Common myeloid progenitor, CD34-positive (primary cell): ENCODE results near the gene PLTP.

Experiments used
- CTCF ChIA-PET: fragments of 350-600 bp; sonication (Branson Sonifier 250); formaldehyde crosslinking; loops from one replicate; lab custom pipeline; 2021; ENCODE audit warnings: antibody characterized with exemption; lab: Charles Lee
- POLR2A ChIA-PET: fragments of 350-600 bp; sonication (Branson Sonifier 250); formaldehyde crosslinking; loops from one replicate; lab custom pipeline; 2021; ENCODE audit warnings: antibody characterized with exemption; lab: Charles Lee
- DNase-seq, 3 donors: peaks; one replicate each; pipeline versions ENCODE4 v3.0.0 to v3.0.0-alpha.2; 2013
- H3K27ac ChIP-seq, 2 experiments: 1 replicate in 1 of 2; 2 replicates in 1 of 2; pipeline ENCODE4 v1.7.0; 2013; ENCODE audit warnings: inconsistent platforms in 2 of 2, low read length in 2 of 2, mild to moderate bottlenecking in 2 of 2, low read depth in 1 of 2, moderate library complexity in 1 of 2; ENCODE audit not compliant: severe bottlenecking in 2 of 2, insufficient read depth in 1 of 2, poor library complexity in 1 of 2
- H3K27me3 ChIP-seq, 5 experiments: replicated peaks in 2 of 5; 1 replicate in 3 of 5; 2 replicates in 2 of 5; pipeline versions ENCODE4 v1.6.1 to v1.7.0; 2013; ENCODE audit warnings: low read length in 4 of 5, mild to moderate bottlenecking in 2 of 5, moderate library complexity in 2 of 5, inconsistent platforms in 1 of 5; ENCODE audit not compliant: insufficient read depth in 5 of 5, control insufficient read depth in 4 of 5
- H3K36me3 ChIP-seq, 4 experiments: 1 replicate in 2 of 4; 2 replicates in 2 of 4; pipeline versions ENCODE4 v1.6.1 to v1.7.0; 2013; ENCODE audit warnings: low read length in 3 of 4, control low read depth in 1 of 4, mild to moderate bottlenecking in 1 of 4; ENCODE audit not compliant: control insufficient read depth in 4 of 4, insufficient read depth in 4 of 4
- H3K4me1 ChIP-seq, 4 experiments: 1 replicate in 3 of 4; 2 replicates in 1 of 4; pipeline versions ENCODE4 v1.6.1 to v1.7.1; 2013; ENCODE audit warnings: low read length in 3 of 4, mild to moderate bottlenecking in 3 of 4, control low read depth in 1 of 4, inconsistent platforms in 1 of 4, moderate library complexity in 1 of 4; ENCODE audit not compliant: control insufficient read depth in 4 of 4, insufficient read depth in 4 of 4; ENCODE audit errors: control extremely low read depth in 1 of 4
- H3K4me3 ChIP-seq, 7 experiments: 1 replicate in 4 of 7; 2 replicates in 3 of 7; pipeline versions ENCODE4 v1.5.1 to v1.7.0; 2013; ENCODE audit warnings: mild to moderate bottlenecking in 7 of 7, low read length in 6 of 7, moderate library complexity in 6 of 7, inconsistent platforms in 2 of 7, low read depth in 2 of 7, control low read depth in 1 of 7; ENCODE audit not compliant: insufficient read depth in 4 of 7, control insufficient read depth in 1 of 7; ENCODE audit errors: extremely low read depth in 1 of 7
- H3K9me3 ChIP-seq, 5 experiments: 1 replicate in 4 of 5; 2 replicates in 1 of 5; pipeline versions ENCODE4 v1.6.1 to v1.7.1; 2013; ENCODE audit warnings: low read length in 4 of 5, mild to moderate bottlenecking in 2 of 5, inconsistent platforms in 1 of 5, low read depth in 1 of 5, moderate library complexity in 1 of 5; ENCODE audit not compliant: control insufficient read depth in 4 of 5, insufficient read depth in 2 of 5; ENCODE audit errors: control extremely low read depth in 1 of 5
- WGBS: methylation state at CpG from one replicate; pipeline ENCODE4 v1.1.5; 2013; ENCODE audit not compliant: insufficient coverage; 5-methylcytosine and 5-hydroxymethylcytosine counted together

The PLTP gene

GRCh38 chr20:45873409-45874103 is 38.4 kb downstream of the PLTP start:
- CTCF ChIA-PET, result interaction anchor here (0.9 to 1.4 kb wide), 2 partner anchors 9 to 17 kb away, joined by 4 read pairs; partner anchors contain the start of gene NEURL2
- POLR2A ChIA-PET, result no interaction called here
- no peak for DNase-seq
- WGBS, result 100% methylated on average over 1 of the region's 1 CpG
- Histone ChIP-seq H3K27ac (no peak overlapping the region), H3K4me1 (no peaks in the 10 kb centered on the region), H3K27me3 (no peaks in the 10 kb centered on the region), H3K9me3 (no peaks in the 10 kb centered on the region), H3K4me3 (no peak overlapping the region), H3K36me3 (peaks cover 2 to 24% (median 18%) of the 10 kb centered on the region in 4 experiments)

- H3K27me3 ChIP-seq, result no peaks in the 10 kb centered on the region
- POLR2A ChIA-PET, result interaction anchor here (0.5 kb wide), 1 partner anchor 21 kb away, joined by 3 read pairs; no protein-coding TSS in a partner anchor
- no peak overlapping the region for H3K4me3 ChIP-seq
- CTCF ChIA-PET, result interaction anchor here (0.6 to 1.2 kb wide), 3 partner anchors 17 to 142 kb away, joined by 3 read pairs; no protein-coding TSS in a partner anchor
- no peak for DNase-seq
- H3K36me3 ChIP-seq, result peaks cover 2 to 17% (median 11%) of the 10 kb centered on the region in 4 experiments
- H3K9me3 ChIP-seq, result no peaks in the 10 kb centered on the region
- no peak overlapping the region for H3K27ac ChIP-seq
- no peaks in the 10 kb centered on the region for H3K4me1 ChIP-seq
- WGBS, result 100% methylated on average over 3 of the region's 4 CpGs
These were observed 39.3 kb downstream of the PLTP start for GRCh38 chr20:45872626-45873025.

GRCh38 chr20:45867819-45868176 is 44.2 kb downstream of the PLTP start:
- Histone ChIP-seq H3K36me3 (peaks cover 0 to 5% (median 2%) of the 10 kb centered on the region in 4 experiments), H3K9me3 (no peaks in the 10 kb centered on the region), H3K27me3 (no peaks in the 10 kb centered on the region), H3K4me1 (no peaks in the 10 kb centered on the region), H3K4me3 (no peak overlapping the region), H3K27ac (no peak overlapping the region)
- CTCF ChIA-PET, result interaction anchor here (0.6 to 1.3 kb wide), 3 partner anchors 10 to 1687 kb away, joined by 3 to 4 read pairs (median 4); no protein-coding TSS in a partner anchor
- no peak for DNase-seq
- POLR2A ChIA-PET, result no interaction called here

GRCh38 chr20:45867136-45867818 is 44.7 kb downstream of the PLTP start:
- H3K4me1 ChIP-seq, result no peaks in the 10 kb centered on the region
- no peaks in the 10 kb centered on the region for H3K27me3 ChIP-seq
- H3K4me3 ChIP-seq, result no peak overlapping the region
- DNase-seq, result no peak
- POLR2A ChIA-PET, result no interaction called here
- peaks cover 0 to 2% (median 0%) of the 10 kb centered on the region in 4 experiments for H3K36me3 ChIP-seq
- H3K27ac ChIP-seq, result no peak overlapping the region
- CTCF ChIA-PET, result no interaction called here
- 100% methylated on average over 3 of the region's 6 CpGs for WGBS
- no peaks in the 10 kb centered on the region for H3K9me3 ChIP-seq

- Histone ChIP-seq H3K36me3 (peaks cover 0 to 2% (median 0%) of the 10 kb centered on the region in 4 experiments), H3K27ac (no peak overlapping the region), H3K27me3 (no peaks in the 10 kb centered on the region), H3K4me3 (no peak overlapping the region), H3K4me1 (no peaks in the 10 kb centered on the region), H3K9me3 (no peaks in the 10 kb centered on the region)
- DNase-seq, result no peak
- POLR2A ChIA-PET, result interaction anchor here (1.0 kb wide), 1 partner anchor 16 kb away, joined by 3 read pairs; no protein-coding TSS in a partner anchor
- 95% methylated on average over 4 of the region's 5 CpGs for whole genome bisulfite sequencing
- CTCF ChIA-PET, result interaction anchor here (1.3 kb wide), 1 partner anchor 11 kb away, joined by 5 read pairs; no protein-coding TSS in a partner anchor
These were observed 45.5 kb downstream of the PLTP start for GRCh38 chr20:45866454-45866853.

- ChIA-PET POLR2A (no interaction called here), CTCF (interaction anchor here (1.0 to 1.8 kb wide), 5 partner anchors 12 to 70 kb away, joined by 3 to 5 read pairs (median 3); partner anchors contain the start of gene ZSWIM1)
- Histone ChIP-seq H3K36me3 (no peaks in the 10 kb centered on the region), H3K27me3 (no peaks in the 10 kb centered on the region), H3K27ac (no peak overlapping the region), H3K9me3 (no peaks in the 10 kb centered on the region), H3K4me1 (peaks cover 0 to 5% (median under 1%) of the 10 kb centered on the region in 4 experiments), H3K4me3 (no peak overlapping the region)
- DNase-seq, result no peak
- 98% methylated on average over 6 of the region's 7 CpGs for WGBS
These were observed 48.1 kb downstream of the PLTP start for GRCh38 chr20:45863543-45864470.
